Endothelial cell of umbilical vein (primary cell): ENCODE data around the gene ACTR1A. TPM values are rescaled to one million over a fixed set of nuclear protein-coding genes. Genes with fewer than 3 reads are reported as not detected.
A peak's percentile ranks its signal among the peaks of the same experiment; 100 is the strongest.

ENCODE experiments used
- Bru-seq: library from RNA; stranded (reverse); fragments of 400-500 nt; gene quantifications from one replicate; lab custom pipeline; 2021; lab: Mats Ljungman, UMichigan
- BruChase-seq, 2 experiments: library from RNA; stranded (reverse); fragments of 400-500 nt; gene quantifications; one replicate each; lab custom pipeline; 2021; lab: Mats Ljungman, UMichigan
- BruUV-seq: library from RNA; stranded (reverse); fragments of 400-500 nt; replicated peaks from 2 replicates; lab custom pipeline; 2021; lab: Mats Ljungman, UMichigan
- CTCF ChIA-PET: fragments of 300-600, 350-600 bp; sonication (Branson Sonifier 250); formaldehyde crosslinking; loops from one replicate; lab custom pipeline; 2021; ENCODE audit warnings: antibody characterized with exemption, inconsistent platforms; lab: Charles Lee
- POLR2A ChIA-PET: fragments of 300-600, 350-600 bp; sonication (Branson Sonifier 250); formaldehyde crosslinking; loops from one replicate; lab custom pipeline; 2021; ENCODE audit warnings: antibody characterized with exemption, inconsistent platforms; lab: Charles Lee
- DNase-seq: peaks from one replicate; pipeline ENCODE4 v3.0.0-alpha.2; 2011; ENCODE audit warnings: low read depth, low spot score
- FAIRE-seq: peaks from 2 replicates; lab custom pipeline; 2011; peaks lifted over from hg19 to GRCh38; lab: Jason Lieb, UNC
- H2AFZ ChIP-seq: 2 replicates; pipeline ENCODE4 v1.6.0; 2012; ENCODE audit warnings: low read depth, low read length, control low read depth, inconsistent platforms
- H3K27ac ChIP-seq: 2 replicates; pipeline ENCODE4 v1.5.1; 2011; ENCODE audit warnings: low read depth, mild to moderate bottlenecking, control low read depth, low read length, moderate library complexity; ENCODE audit not compliant: insufficient read depth
- H3K27me3 ChIP-seq, 2 experiments: 2 replicates each; pipeline versions ENCODE4 v1.6.0 to v1.6.1; 2011; ENCODE audit warnings: low read length in 2 of 2, mixed read lengths in 1 of 2; ENCODE audit not compliant: control insufficient read depth in 2 of 2, insufficient read depth in 2 of 2
- H3K36me3 ChIP-seq, 2 experiments: 2 replicates in 1 of 2; 3 replicates in 1 of 2; pipeline ENCODE4 v1.5.1; 2011; ENCODE audit warnings: low read length in 2 of 2, mild to moderate bottlenecking in 1 of 2, moderate library complexity in 1 of 2; ENCODE audit not compliant: control insufficient read depth in 2 of 2, insufficient read depth in 2 of 2; ENCODE audit errors: extremely low read depth in 1 of 2
- H3K4me1 ChIP-seq: 3 replicates; pipeline ENCODE4 v1.5.1; 2011; ENCODE audit warnings: mild to moderate bottlenecking, low read length; ENCODE audit not compliant: control insufficient read depth, insufficient read depth; ENCODE audit errors: extremely low read depth
- H3K4me2 ChIP-seq: 2 replicates; pipeline ENCODE4 v1.6.1; 2011; ENCODE audit warnings: low read length, control low read depth, mixed read lengths; ENCODE audit not compliant: insufficient read depth
- H3K4me3 ChIP-seq, 3 experiments: fragments of 200-600 bp in 1 of 3; sonication (generic), shearing (Covaris generic) in 1 of 3; replicated peaks in 1 of 3; 2 replicates each; pipeline ENCODE4 v1.5.1; 2011 to 2016; ENCODE audit warnings: control low read depth in 3 of 3, low read length in 3 of 3, mild to moderate bottlenecking in 2 of 3, inconsistent platforms in 1 of 3, low read depth in 1 of 3, moderate library complexity in 1 of 3; ENCODE audit not compliant: insufficient read depth in 1 of 3
- H3K79me2 ChIP-seq: 2 replicates; pipeline ENCODE4 v1.6.0; 2012; ENCODE audit warnings: low read length, inconsistent platforms; ENCODE audit not compliant: control insufficient read depth, insufficient read depth
- H3K9ac ChIP-seq: replicated peaks from 2 replicates; pipeline ENCODE3; 2011; ENCODE audit warnings: low read length, control low read depth; ENCODE audit not compliant: insufficient read depth; ENCODE audit errors: extremely low read depth
- H3K9me1 ChIP-seq: replicated peaks from 3 replicates; pipeline ENCODE4 v1.6.0; 2011; ENCODE audit warnings: mild to moderate bottlenecking, low read length; ENCODE audit not compliant: control insufficient read depth, insufficient read depth; ENCODE audit errors: extremely low read depth
- H3K9me3 ChIP-seq: replicated peaks from 2 replicates; pipeline ENCODE4 v1.5.1; 2012; ENCODE audit warnings: low read length, inconsistent platforms; ENCODE audit not compliant: control insufficient read depth, insufficient read depth
- H4K20me1 ChIP-seq: replicated peaks from 2 replicates; pipeline ENCODE3; 2011; ENCODE audit warnings: mild to moderate bottlenecking, low read length; ENCODE audit not compliant: control insufficient read depth, insufficient read depth; ENCODE audit errors: extremely low read depth
- CTCF ChIP-seq, 2 donors: IDR thresholded peaks; 1 replicate in 1 of 2; 2 replicates in 1 of 2; pipeline ENCODE4 v1.5.1; 2011; ENCODE audit warnings: low read length in 2 of 2, mild to moderate bottlenecking in 2 of 2, moderate library complexity in 2 of 2, control low read depth in 1 of 2, inconsistent platforms in 1 of 2, low read depth in 1 of 2; ENCODE audit not compliant: insufficient read depth in 1 of 2; ENCODE audit errors: extremely low read depth in 1 of 2
- POLR2AphosphoS5 ChIP-seq: IDR thresholded peaks from 2 replicates; pipeline ENCODE4 v1.6.1; 2012; ENCODE audit warnings: low read depth, mild to moderate bottlenecking, control low read depth, low read length, moderate library complexity; ENCODE audit not compliant: insufficient read depth
- dilution Hi-C: fragments of 300-500 bp; cut with MboI; formaldehyde crosslinking; loops from one replicate; pipeline ENCODE4 v1.15.0; 2019; ENCODE audit warnings: low sequenced_read_pairs; ENCODE audit not compliant: extremely low pct_ligation_motif_present
- intact Hi-C: fragments of 100-400 bp; cut with micrococcal nuclease; formaldehyde crosslinking; loops from one replicate; pipeline ENCODE4 v1.10.0; 2022
- long read RNA-seq: library from polyadenylated mRNA; stranded (forward); transcript quantifications from one replicate; pipeline ENCODE4 v2.0.0, GENCODE V29; 2021
- polyA minus RNA-seq, 3 experiments: library from RNA; depleted of rRNA, polyadenylated mRNA; stranded (reverse); fragments of >200 nt; gene quantifications; 1 replicate in 1 of 3; 2 replicates in 2 of 3; pipeline ENCODE4 v1.2.3, GENCODE V29; 2011
- polyA plus RNA-seq, 4 experiments: library from polyadenylated mRNA; depleted of rRNA in 3 of 4; stranded (reverse) in 3 of 4; unstranded in 1 of 4; fragments of >200 nt; gene quantifications; 2 replicates each; pipeline versions ENCODE4 v1.2.1 to v1.2.3, GENCODE V29; 2011 to 2012; ENCODE audit warnings: missing spikeins in 1 of 4
- total RNA-seq: library from RNA; stranded (reverse); gene quantifications from 2 replicates; pipeline ENCODE4 v1.2.3, GENCODE V29; 2021

Gene ACTR1A
- total RNA-seq = 151 and 155 TPM in 2 replicates
- 164 and 169 TPM in 2 replicates for polyA plus RNA-seq
- 198 and 204 TPM in 2 replicates for polyA plus RNA-seq (2011; cell fraction: cytosol; rRNA removed)
- 146 and 172 TPM in 2 replicates for polyA plus RNA-seq (2011; cell fraction: nucleus; rRNA removed)
- 155 and 165 TPM in 2 replicates for polyA plus RNA-seq (2012)
- polyA minus RNA-seq = 272 and 299 TPM in 2 replicates
- 80.0 TPM for polyA minus RNA-seq (2011; cell fraction: cytosol; rRNA and poly(A)+ RNA removed)
- 86.0 and 88.9 TPM in 2 replicates for polyA minus RNA-seq (2011; cell fraction: nucleus; rRNA and poly(A)+ RNA removed)
- Bru-seq, nascent RNA = percentile 87 among the genes with signal in this experiment
- BruChase-seq, experiment 1, labeled RNA remaining after a 6-hour chase = percentile 94 among the genes with signal in this experiment
- percentile 90 among the genes with signal in this experiment for BruChase-seq, experiment 2, labeled RNA remaining after a 2-hour chase
- long read RNA-seq, transcript ACTR1A-201 (11 exons, 2,829 nt) = major isoform, 531 of 655 reads
- long read RNA-seq, partial matches to known transcripts = 40 of 655 reads
- long read RNA-seq, other reads (novel, unspliced or antisense) = 81 of 655 reads

- peak; percentile 100 for DNase-seq
- H3K27me3 ChIP-seq = no peaks in the 10 kb centered on the region
- TF ChIP-seq CTCF (IDR thresholded peaks at IDR 0.05; ENCODE audit: extremely low read depth in 1 of 2, insufficient read depth in 1 of 2, low read depth in 1 of 2, low read length in 2 of 2) = no peak
- peak; percentile 63 for TF ChIP-seq POLR2AphosphoS5
- peak within 1 kb of the TSS; percentile 56 for H2AFZ ChIP-seq
- peak; percentile 99 for FAIRE-seq
- intact Hi-C loops (loop anchor here (1.0 to 5.0 kb wide), 7 partner anchors 80 to 312 kb away; partner anchors contain the start of genes ARL3, FBXL15, NFKB2 and SFXN2), dilution Hi-C loops (no loop called here)
- H3K36me3 ChIP-seq = no peaks in the 10 kb centered on the region
- H3K9ac ChIP-seq = peak within 1 kb of the TSS; percentile 86
- peaks cover 16% of the 10 kb centered on the region for H3K4me1 ChIP-seq
- no peaks in the 10 kb centered on the region for H3K9me3 ChIP-seq
- BruUV-seq = TSS peak; percentile 54
- ChIA-PET POLR2A (interaction anchor here (0.6 to 1.0 kb wide), 5 partner anchors 80 to 158 kb away, joined by 3 to 4 read pairs (median 4); partner anchors contain the start of gene TRIM8), CTCF (interaction anchor here (0.7 to 8.4 kb wide), 15 partner anchors 9 to 212 kb away, joined by 3 to 261 read pairs (median 4); partner anchors contain the start of genes ARL3, CUEDC2, SFXN2 and TRIM8)
- H3K27ac ChIP-seq = peak within 1 kb of the TSS; percentile 52
- H3K9me1 ChIP-seq = no peaks in the 10 kb centered on the region
- peaks cover 6% of the 10 kb centered on the region for H4K20me1 ChIP-seq
- peak within 1 kb of the TSS; percentile 93 for H3K4me2 ChIP-seq
- H3K79me2 ChIP-seq = peaks cover 66% of the 10 kb centered on the region
- H3K4me3 ChIP-seq = peak within 1 kb of the TSS; percentile 69 to 87 (median 82)
Observed at GRCh38 chr10:102502337-102503151, at the start of gene ACTR1A. Gene ACTR1A (minus strand): TSS chr10:102502712. CDS start chr10:102502647, 65 bp downstream.
